Tibial nerve (tissue), 4 donors: ENCODE data around the gene TBC1D22B.

Source experiments
- EP300 ChIP-seq, 2 donors: sonication (generic); formaldehyde crosslinking; IDR thresholded peaks; one replicate each; pipeline ENCODE4 v1.6.1; 2017; ENCODE audit warnings: antibody characterized with exemption in 2 of 2, mild to moderate bottlenecking in 1 of 2
- TF ChIP-seq, protein P1 (sequence below), 5 experiments: fragments of 200-600 bp in 3 of 5; fragments of 450-650 bp in 2 of 5; sonication (generic) in 3 of 5; IDR thresholded peaks; one replicate each; pipeline ENCODE4 v1.5.1; 2016 to 2019; ENCODE audit warnings: antibody characterized with exemption in 5 of 5, mild to moderate bottlenecking in 3 of 5, moderate library complexity in 2 of 5

DNA sequence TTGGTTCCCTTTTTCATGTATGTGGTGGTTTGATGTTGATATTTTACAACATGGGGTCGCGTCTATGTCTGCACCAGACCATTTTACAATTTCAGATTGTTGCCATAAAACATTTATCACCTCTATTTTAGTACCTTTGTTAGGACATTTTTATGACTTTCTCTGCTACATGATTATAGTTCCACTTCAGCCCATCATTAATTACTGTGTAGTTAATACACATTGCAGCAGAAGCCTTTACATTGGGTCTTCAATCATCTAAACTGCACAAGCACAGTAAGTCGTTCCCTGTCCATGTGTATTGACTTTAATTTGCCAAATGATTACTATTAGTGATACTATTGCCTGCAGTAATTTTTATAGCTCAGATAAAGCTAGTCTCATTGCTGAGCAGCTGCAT, 16.1 kb downstream of the TBC1D22B start:
- TF ChIP-seq, protein P1, sequence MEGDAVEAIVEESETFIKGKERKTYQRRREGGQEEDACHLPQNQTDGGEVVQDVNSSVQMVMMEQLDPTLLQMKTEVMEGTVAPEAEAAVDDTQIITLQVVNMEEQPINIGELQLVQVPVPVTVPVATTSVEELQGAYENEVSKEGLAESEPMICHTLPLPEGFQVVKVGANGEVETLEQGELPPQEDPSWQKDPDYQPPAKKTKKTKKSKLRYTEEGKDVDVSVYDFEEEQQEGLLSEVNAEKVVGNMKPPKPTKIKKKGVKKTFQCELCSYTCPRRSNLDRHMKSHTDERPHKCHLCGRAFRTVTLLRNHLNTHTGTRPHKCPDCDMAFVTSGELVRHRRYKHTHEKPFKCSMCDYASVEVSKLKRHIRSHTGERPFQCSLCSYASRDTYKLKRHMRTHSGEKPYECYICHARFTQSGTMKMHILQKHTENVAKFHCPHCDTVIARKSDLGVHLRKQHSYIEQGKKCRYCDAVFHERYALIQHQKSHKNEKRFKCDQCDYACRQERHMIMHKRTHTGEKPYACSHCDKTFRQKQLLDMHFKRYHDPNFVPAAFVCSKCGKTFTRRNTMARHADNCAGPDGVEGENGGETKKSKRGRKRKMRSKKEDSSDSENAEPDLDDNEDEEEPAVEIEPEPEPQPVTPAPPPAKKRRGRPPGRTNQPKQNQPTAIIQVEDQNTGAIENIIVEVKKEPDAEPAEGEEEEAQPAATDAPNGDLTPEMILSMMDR (IDR thresholded peaks at IDR 0.05) = no peak
- no peak for TF ChIP-seq EP300 (IDR thresholded peaks at IDR 0.05)
